HG03342 (cell line): Measurements from ENCODE around the gene HRAS.
"Not testable (repeated sequence)": the region's sequence is repeated elsewhere in the genome, so short reads cannot be mapped to it uniquely, and the experiment has no call there.

Source experiments
- ATAC-seq: cut with Tn5 transposase; IDR thresholded peaks from one replicate; pipeline ENCODE4 v1.9.1; 2021; ENCODE audit warnings: mild to moderate bottlenecking, moderate library complexity; ENCODE audit not compliant: unreplicated experiment

Gene HRAS

GRCh38 chr11:534396-535209 lies 773 bp downstream of the HRAS start:
- ATAC-seq, result no peak

- no peak for ATAC-seq
Observed at GRCh38 chr11:533586-534395, 1.6 kb downstream of the HRAS start.

GRCh38 chr11:532986-533585 lies 2.3 kb downstream of the HRAS start:
- no peak for ATAC-seq

GRCh38 chr11:532527-532985 lies 2.8 kb downstream of the HRAS start:
- no peak for ATAC-seq

- ATAC-seq, result no peak
Observed at GRCh38 chr11:531919-532526, 3.4 kb downstream of the HRAS start.

- ATAC-seq, result no peak
Observed at GRCh38 chr11:530960-531831, 4.2 kb downstream of the HRAS start.

- no peak for ATAC-seq
Observed at GRCh38 chr11:529728-530411, 5.5 kb downstream of the HRAS start.

GRCh38 chr11:528815-529727 lies 6.3 kb downstream of the HRAS start:
- no peak for ATAC-seq

GRCh38 chr11:528166-528814 lies 7.1 kb downstream of the HRAS start:
- no peak for ATAC-seq

GRCh38 chr11:526192-526591 lies 9.2 kb downstream of the HRAS start:
- ATAC-seq, result no peak

GRCh38 chr11:521177-521688 lies 14.1 kb downstream of the HRAS start:
- no peak for ATAC-seq

- no peak for ATAC-seq
Observed at GRCh38 chr11:520428-521176, 14.8 kb downstream of the HRAS start.

GRCh38 chr11:518463-519202 lies 16.7 kb downstream of the HRAS start:
- peak; percentile 80 for ATAC-seq

- not testable (repeated sequence) for ATAC-seq
Observed at GRCh38 chr11:516918-517685, 18.3 kb downstream of the HRAS start.

- ATAC-seq, result no peak
Observed at GRCh38 chr11:516400-516799, 19.0 kb downstream of the HRAS start.

- ATAC-seq, result no peak
Observed at GRCh38 chr11:515131-515530, 20.2 kb downstream of the HRAS start.
